Activated CD4-positive, alpha-beta T cell treated with anti-CD3 and anti-CD28 coated beads for 4 hours (primary cell): ENCODE measurements around the gene ACIN1.

Experiments
- DNase-seq, 2 donors: peaks; one replicate each; pipeline ENCODE4 v3.0.0-alpha.2; 2020

Gene ACIN1

GRCh38 chr14:23079716-23080115 lies 15.2 kb downstream of the ACIN1 start:
- no peak for DNase-seq

DNA sequence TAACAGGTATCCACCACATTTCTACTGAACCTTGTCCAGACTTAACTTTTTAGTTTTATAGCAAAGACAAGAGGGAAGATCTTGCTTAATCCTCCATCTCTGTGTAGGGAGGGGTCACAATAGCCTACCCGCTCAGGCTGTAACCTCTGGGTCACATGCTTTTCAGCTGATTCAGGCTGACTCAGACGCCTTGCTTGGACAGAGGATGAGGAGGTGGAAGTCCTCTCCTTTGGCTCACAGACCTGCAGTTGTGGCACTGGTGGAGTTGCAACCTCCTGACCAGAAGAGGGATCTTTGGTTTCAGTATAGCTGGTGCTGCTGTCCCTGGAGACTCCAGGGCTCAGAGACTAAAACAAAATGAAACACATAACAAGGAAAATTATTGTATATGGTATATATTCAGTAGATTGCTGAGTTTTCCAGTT lies 16.2 kb downstream of the ACIN1 start:
- no peak for DNase-seq

GRCh38 chr14:23077962-23078361 lies 17.0 kb downstream of the ACIN1 start:
- no peak for DNase-seq

GRCh38 chr14:23076785-23077408 lies 18.0 kb downstream of the ACIN1 start:
- DNase-seq = peak in 1 of 2 donors; percentile 46

GRCh38 chr14:23074906-23075305 lies 20.0 kb downstream of the ACIN1 start:
- no peak for DNase-seq

GRCh38 chr14:23071921-23072539 lies 22.9 kb downstream of the ACIN1 start:
- no peak for DNase-seq

DNA sequence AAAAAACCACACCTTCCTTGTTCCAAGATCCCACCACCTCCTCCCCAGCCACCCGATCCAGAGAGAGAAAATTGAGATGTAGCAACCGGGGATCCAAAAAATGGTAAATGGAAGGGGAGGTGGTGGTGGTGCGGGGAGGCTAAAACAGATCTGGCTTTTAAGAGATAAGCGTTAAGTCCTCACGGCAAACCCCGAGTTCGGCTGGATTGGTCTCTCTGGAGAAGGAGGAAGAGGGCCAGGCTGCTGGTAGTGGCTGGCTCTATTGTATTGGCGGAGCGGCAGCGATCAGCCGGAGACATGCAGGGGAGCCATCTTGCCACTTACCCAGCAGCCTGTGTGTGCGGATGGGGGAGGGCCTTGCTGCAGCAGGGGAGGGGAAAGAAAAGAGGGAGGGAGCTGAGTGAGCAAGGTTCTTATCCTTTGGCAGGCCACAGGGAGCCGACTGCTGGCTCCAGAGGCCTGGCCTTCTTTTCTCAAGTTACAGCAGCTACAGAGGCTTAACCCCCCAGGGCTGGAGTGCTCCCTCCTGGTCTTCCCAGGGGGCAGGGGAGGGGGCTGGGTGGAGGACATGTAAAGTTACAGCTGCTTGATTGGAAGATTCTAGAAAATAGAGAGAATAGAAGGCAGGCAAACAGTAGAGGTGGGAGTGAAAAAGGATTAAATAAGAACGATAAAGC lies 23.6 kb downstream of the ACIN1 start:
- peak; percentile 70 to 77 for DNase-seq

DNA sequence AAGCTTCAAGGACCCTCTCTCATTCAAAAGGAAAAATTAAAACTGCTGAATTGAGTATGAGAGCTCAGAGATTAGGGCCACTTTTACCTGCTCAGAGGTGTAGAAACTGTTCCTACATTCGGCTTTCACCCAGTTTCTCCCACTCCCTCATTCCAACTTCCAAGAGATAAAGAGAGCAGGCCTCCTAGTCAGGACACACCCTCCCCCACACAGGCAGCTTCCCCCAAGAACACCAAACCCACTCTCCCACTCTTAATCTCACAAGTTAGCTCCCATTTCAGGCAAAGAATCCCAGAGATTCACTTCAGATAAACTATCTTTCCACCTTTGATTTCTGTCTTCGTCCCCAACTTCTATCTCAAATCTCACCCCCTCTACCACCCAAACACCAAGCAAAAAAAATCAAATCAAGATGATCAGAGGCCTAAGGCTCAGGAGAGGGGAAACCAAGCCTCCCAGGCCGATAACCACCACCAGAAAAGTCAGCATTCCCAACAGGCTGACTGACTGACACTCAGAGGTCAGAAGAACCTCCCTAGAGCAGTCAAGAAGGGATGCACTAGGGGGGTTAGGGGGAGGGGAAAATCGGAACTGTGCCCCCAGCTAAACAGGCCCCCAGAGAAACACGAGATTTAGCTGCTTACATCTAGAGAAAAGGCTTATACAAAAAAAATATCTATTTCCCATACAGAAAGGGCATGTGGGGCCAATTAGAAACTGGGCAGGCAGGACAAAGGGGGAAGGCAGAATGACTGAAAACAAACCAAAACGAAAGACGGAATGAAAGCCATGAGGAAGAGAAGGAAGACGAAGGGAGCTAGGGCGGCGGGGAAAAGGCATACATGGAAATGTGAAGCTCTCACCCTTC lies 24.4 kb downstream of the ACIN1 start:
- DNase-seq = no peak

DNA sequence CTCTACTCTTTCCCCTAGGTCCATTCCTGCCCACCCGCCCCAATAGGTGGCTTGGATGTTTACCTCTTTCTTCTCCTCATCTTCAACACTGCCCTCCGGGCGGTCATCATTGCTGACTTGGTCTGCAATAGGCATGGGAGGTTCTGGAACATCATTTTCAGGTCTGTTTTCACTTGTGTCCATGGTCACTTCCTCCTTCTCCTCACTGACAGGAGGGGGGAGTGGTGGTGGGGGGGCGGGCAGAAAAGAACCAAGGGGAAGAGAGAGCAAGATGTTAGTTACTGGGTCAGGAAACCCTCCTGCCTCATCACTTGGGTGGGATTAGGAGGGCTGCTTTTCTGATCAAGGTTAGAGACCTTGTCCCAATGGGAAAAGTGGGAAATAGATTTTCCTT lies 25.5 kb downstream of the ACIN1 start:
- DNase-seq = no peak

DNA sequence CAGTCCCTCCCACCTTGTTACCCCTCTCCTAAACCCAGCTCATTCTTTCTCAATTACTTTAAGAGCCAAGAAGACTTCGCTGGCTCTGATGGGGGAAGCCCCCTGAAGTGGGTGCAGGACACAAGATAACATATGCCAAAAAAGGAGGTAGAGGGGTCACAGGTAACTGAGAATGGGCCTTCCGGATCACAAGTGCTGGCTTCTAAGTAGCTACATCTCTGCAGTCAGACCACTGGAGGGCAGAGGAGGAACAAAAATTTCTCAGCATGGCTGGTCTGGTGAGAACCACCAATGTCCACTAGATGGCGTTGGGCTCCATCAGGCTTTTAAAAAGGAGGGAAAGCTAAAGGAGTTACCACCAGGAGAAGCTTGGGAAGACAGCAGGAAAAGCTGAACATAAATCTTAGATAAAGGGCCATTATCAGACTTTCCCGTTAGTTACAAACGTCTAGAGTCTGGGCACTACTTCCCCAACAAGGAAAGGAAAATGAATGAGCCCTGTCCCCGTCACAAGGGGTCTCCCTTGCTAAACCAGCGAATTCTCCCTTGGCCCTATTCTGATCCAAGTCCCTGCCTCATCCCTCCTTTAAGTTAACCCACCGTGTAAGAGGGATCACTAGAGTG lies 26.0 kb downstream of the ACIN1 start:
- peak; percentile 61 to 78 for DNase-seq

GRCh38 chr14:23067847-23068788 lies 26.8 kb downstream of the ACIN1 start:
- no peak for DNase-seq

- no peak for DNase-seq
Observed at GRCh38 chr14:23066855-23067744, 27.8 kb downstream of the ACIN1 start.

DNA sequence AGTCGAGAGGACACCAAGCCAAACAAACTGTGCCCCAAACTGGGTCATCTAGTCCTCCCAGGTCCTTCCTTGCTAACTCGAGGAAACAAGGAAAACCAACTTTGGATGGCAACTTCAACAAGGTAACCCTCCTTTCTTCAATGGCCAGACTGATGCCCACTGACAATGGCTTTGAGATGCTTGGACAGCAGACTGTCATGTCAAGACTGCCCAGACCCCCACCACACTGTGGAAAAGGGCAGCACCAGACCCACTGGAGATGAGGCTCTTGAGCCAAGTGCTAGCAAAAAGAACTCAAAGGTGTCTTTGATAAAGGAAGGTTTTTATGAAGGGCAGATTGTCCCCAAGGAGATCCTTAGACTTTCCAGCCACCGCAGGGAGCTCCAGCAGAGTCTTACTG lies 28.6 kb downstream of the ACIN1 start:
- no peak for DNase-seq

DNA sequence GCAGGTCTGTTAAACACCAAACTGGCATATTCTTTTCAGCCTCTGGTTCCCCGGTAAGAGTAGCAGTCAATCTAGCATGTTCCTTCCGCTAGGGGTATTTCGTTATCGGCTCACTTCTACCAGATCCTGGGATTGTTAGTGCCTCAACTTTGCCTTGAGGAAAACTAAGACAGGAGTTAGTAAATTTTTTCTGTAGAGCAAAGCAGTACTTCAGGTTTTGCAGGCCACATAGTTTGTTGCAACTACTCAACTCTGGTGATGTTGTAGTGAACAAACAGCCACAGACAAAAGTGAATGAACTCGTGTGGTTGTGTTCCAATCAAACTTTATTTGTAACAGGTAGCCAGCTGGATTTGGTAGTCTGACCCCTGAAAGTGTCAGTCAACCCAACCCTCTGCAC lies 31.3 kb downstream of the ACIN1 start:
- no peak for DNase-seq

- DNase-seq = no peak
Observed at GRCh38 chr14:23062002-23062401, 32.9 kb downstream of the ACIN1 start.

DNA sequence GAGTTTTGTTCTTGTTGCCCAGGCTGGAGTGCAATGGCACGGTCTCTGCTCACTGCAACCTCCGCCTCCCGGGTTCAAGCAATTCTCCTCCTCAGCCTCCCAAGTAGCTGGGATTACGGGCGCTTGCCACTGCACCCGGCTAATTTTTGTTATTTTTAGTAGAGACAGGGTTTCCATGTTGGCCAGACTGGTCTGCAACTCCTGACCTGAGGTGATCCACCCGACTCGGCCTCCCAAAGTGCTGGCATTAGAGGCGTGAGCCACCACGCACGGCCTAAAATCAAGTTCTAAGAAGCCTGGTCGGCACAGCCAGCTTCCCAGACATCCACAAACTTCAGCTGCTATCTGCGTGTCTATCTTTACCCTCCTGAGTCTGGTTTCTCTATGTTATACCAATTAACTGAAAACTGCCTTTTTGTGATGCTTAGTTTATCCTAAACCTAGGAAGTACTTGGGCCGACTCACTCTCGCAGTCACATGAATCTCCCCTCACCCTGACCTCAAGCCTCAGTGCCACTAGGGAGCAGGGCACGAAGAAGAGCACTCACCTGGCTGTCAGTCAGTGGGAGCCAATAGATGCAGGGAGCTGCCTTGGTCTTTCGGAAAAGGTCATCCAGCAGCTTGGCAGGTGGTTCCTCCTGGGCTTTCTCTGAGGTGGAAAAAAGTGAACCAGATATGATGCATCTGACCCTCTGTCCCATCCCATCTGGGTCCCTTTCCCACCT lies 34.2 kb downstream of the ACIN1 start:
- DNase-seq = no peak

DNA sequence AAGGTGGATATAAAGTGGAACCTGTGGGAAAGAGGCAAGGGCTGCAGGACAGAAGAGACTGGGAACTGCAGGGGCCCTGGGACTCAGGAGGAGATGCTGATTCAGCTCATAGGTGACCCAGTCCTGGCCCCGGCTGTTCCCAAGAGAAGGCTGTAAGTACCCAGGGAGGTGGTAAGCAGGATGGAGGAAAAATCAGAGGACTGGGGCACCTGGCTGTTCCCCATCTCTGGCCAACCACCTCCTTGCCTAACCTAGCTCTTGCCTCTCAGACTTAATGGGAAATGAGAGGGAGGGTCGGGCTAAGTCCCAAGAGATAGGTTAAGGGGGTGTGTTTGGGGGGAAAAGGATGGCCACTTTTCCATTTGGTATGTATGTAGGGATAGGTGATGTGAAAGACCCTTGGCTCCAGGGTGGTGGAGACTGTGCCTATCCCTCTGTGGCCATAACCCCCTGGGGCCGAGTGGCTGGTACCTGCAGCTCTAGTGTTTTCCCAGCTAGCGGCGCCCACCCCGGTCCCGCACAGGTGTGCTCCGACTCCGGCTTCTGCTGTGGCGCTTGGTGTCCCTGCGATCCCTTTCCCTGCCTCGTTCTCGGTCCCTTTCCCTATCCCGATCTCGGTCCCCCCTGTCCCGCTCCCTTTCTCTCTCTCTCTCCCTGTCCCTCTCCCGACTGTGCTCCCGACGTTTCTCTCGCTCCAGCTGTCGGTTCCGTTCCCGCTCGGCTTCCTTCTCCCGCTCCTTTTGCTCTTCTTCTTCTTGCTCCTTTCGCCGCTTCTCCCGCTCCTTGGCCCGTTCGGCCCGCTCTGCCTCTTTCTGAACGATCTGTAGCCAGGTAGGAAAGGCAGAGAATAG lies 36.1 kb downstream of the ACIN1 start:
- no peak for DNase-seq

- peak; percentile 81 to 88 for DNase-seq
Observed at GRCh38 chr14:23057757-23058653, 36.9 kb downstream of the ACIN1 start.
